Activated CD4-positive, CD25-positive, alpha-beta regulatory T cell treated with anti-CD3 and anti-CD28 coated beads, Interleukin-2, amount 50 U/mL, for 72 hours (primary cell): Measurements from ENCODE around the gene HPSE2.
"Not testable (repeated sequence)": the region's sequence is repeated elsewhere in the genome, so short reads cannot be mapped to it uniquely, and the experiment has no call there.

ENCODE experiments used
- DNase-seq: peaks from one replicate; pipeline ENCODE4 v3.0.0; 2021

The HPSE2 gene

GRCh38 chr10:99235658-99236626 is at the start of gene HPSE2:
Gene HPSE2, minus strand, starts transcription at chr10:99235852.
- DNase-seq = no peak

- no peak for DNase-seq
These were observed 44.8 kb upstream of the HPSE2 start for GRCh38 chr10:99280472-99280871.

- no peak for DNase-seq
These were observed 44.0 kb upstream of the HPSE2 start for GRCh38 chr10:99279626-99280111.

- DNase-seq = no peak
These were observed 41.3 kb upstream of the HPSE2 start for GRCh38 chr10:99276848-99277486.

- DNase-seq = no peak
These were observed 30.7 kb upstream of the HPSE2 start for GRCh38 chr10:99266383-99266782.

GRCh38 chr10:99248824-99249223 is 13.2 kb upstream of the HPSE2 start:
- no peak for DNase-seq

GRCh38 chr10:99247893-99248292 is 12.2 kb upstream of the HPSE2 start:
- DNase-seq = not testable (repeated sequence)

- no peak for DNase-seq
These were observed 1.1 kb upstream of the HPSE2 start for GRCh38 chr10:99236627-99237309.

GRCh38 chr10:99234791-99235657 is 628 bp downstream of the HPSE2 start:
- no peak for DNase-seq

GRCh38 chr10:99234041-99234790 is 1.4 kb downstream of the HPSE2 start:
- DNase-seq = peak; percentile 36

- DNase-seq = no peak
These were observed 2.0 kb downstream of the HPSE2 start for GRCh38 chr10:99233689-99234037.

- no peak for DNase-seq
These were observed 2.5 kb downstream of the HPSE2 start for GRCh38 chr10:99233000-99233688.

- DNase-seq = no peak
These were observed 3.2 kb downstream of the HPSE2 start for GRCh38 chr10:99232360-99232999.

GRCh38 chr10:99224766-99225165 is 10.9 kb downstream of the HPSE2 start:
- no peak for DNase-seq

- no peak for DNase-seq
These were observed 28.3 kb downstream of the HPSE2 start for GRCh38 chr10:99207340-99207739.

GRCh38 chr10:99203310-99203709 is 32.3 kb downstream of the HPSE2 start:
- no peak for DNase-seq

- DNase-seq = no peak
These were observed 62.7 kb downstream of the HPSE2 start for GRCh38 chr10:99172950-99173349.

GRCh38 chr10:99172128-99172738 is 63.4 kb downstream of the HPSE2 start:
- DNase-seq = no peak

- no peak for DNase-seq
These were observed 65.5 kb downstream of the HPSE2 start for GRCh38 chr10:99170116-99170675.

GRCh38 chr10:99161165-99161564 is 74.5 kb downstream of the HPSE2 start:
- DNase-seq = no peak
